GM15510 (cell line): ENCODE measurements around the gene FRMD3.

Experiments used
- POLR2A ChIP-seq: IDR thresholded peaks from 3 replicates; pipeline ENCODE4 v1.6.1; 2011; ENCODE audit warnings: borderline replicate concordance; ENCODE audit not compliant: insufficient read length; ENCODE audit errors: extremely low read depth

The FRMD3 gene

DNA sequence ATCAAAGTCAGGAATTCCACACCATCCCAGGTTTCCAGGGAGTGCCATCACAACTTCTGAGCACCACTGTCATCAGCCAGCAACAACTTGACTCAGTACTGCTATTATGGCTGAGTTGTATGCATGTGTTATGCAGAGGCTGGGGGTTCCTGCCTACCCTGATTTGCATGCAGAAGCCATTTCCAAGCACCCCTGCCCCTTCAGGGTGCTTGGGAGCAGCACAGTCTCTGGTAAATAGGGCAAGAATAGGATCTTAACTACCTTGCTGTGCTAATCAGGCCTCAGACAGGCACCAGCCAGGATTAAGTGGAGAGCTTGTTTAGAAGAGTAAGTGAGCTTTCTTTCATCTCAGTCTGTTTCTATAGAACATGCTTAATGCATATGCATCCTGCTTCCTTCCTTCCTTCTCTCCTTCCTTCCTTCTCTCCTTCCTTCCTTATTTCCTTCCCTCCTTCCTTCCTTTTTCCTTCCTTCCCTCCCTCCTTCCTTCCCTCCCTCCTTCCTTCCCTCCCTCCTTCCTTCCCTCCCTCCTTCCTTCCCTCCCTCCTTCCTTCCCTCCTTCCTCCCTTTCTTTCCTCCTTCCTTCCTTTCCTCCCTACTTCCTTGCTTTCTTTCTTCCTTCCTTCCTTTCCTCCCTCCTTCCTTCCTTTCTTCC, 175.7 kb downstream of the FRMD3 start:
- TF ChIP-seq POLR2A, result no peak

DNA sequence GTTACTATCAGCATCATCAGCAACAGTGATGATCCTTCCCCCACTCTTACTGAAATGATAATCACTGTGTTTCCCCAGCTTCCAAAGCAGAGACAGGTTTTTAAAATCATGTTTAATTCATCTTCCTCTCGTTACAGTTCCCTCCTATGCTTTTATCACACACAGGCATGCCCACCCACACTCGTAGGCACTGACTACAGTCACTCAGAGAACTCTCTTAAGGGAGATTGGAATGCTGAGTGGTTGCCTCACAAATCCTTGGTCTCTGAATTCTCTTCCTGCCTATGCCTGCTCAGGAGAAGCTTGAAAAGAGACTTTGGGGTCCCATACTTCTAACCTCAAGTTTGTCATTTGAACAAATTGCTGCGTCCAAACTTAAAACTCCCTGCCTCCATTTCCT, 179.2 kb downstream of the FRMD3 start:
- no peak for TF ChIP-seq POLR2A

DNA sequence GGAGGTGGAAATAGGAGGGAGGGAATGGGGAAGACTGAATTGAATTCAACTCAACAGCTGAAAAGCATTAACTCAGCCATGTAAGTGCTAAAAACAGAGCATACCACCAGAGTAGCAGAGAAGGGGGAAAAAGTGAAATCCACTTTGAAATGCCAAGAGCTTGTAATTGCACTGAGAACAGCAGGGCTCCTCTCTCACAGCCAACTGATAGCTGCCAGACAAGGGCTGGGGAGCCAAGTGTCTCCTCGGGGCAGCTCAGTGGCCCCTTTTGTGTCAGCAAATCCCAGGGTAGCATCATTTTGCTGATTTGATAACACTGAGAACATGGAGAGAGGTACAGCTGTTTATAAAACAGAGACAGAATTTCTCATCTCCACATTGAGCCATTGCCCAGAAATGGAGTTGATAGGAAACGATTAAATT, 182.5 kb downstream of the FRMD3 start:
- TF ChIP-seq POLR2A, result no peak

DNA sequence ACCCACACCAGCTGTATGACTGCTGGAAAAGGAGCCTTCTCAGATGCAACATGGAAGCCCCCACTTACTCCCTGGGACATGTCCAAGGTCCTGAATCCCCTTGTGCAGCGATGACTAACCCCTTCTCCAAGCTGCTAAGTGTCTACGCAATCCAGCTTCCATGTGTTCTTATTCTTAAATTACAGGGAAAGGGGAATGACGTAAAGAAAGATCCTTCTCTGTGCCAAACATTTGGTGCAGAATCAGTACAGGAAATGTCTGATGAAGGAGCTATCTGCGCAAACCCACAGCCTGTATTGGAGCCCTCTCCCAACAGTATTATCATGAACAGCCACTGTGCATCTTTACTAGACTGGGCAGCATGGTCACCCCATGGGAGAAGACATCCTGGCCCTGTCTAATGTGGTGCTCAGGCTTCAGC, 183.2 kb downstream of the FRMD3 start:
- TF ChIP-seq POLR2A, result no peak

DNA sequence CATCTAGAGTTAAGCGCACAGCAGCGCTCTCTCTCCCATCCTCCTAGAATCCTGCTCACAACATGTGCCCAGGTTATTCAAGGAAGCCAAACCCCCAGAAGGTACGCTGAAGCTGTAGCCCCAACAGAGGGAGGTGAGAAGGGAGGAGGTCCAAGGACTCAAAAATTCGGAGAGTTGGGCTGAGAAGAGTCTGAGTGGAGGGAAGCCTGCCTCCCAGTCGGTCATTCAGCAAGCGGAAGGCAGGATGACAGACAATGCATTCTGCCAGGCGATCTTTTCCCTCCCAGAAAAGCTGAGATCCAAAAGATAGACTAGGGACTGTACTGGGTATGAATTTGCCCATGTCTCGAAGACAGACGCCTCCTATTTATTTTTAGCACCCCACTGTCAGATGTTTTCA, 189.2 kb downstream of the FRMD3 start:
- no peak for TF ChIP-seq POLR2A

DNA sequence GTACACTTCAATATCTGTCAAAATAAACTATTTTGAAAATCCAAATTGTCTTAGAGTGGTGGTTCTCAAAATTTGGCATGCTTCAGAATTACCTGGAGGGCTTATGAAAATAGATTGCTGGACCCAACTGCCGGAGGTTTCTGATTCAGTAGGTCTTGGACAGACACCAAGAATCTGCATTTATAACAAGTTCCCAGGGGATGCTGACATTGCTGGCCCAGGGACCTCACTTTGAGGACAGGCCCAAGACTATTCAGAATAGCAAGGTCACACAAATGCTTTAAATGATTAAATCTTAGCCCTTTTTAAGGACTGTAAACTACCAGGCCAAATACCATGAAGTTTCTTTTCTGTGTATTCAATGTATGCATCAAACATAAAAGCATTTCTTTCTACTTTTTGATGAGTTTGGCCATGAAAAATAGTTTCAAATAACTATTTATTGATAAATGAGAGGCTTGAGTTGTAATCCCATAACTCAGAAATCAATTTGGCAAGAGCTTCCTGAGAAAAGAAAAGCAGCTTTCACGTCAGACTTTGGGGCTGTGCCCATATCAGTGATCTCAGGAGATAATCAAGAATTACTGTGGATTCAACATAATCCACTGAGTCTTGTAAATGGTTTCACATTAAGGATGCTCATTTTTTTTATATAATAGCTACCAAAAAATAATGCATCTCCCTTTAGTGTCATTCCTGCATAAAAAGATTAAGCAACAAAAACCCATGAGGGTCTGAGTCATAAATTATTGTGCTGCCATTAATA, 191.4 kb downstream of the FRMD3 start:
- TF ChIP-seq POLR2A, result no peak

DNA sequence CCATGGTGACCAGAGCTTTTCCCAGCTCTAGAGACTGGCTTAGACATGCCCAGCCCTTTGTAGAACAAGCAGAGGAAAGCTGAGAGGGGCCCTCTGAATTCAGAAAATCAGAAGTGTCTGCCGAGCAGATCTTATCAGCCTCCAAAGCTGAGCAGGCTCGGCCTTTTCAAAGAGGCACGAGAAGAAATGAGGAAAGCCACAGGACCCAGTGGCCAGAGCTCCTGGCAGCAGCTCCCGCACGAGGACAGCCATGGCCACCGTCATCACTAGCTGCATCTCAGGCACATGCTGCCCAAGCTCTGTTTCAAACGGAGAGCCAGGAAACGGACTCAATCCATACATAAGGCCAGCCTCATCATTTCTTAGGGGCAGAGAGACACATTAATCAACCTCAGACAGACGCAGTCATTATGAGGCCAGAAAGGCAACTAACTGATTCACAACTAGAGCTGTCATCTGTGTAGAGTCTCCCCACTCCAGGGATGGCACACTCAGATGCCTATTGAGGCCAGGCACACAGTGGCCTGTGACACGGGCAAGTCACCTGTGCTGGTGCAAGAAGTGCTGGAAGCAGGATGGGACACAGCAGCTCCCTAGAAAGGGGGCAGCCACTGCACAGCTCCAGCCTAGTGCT, 194.7 kb downstream of the FRMD3 start:
- TF ChIP-seq POLR2A, result no peak

DNA sequence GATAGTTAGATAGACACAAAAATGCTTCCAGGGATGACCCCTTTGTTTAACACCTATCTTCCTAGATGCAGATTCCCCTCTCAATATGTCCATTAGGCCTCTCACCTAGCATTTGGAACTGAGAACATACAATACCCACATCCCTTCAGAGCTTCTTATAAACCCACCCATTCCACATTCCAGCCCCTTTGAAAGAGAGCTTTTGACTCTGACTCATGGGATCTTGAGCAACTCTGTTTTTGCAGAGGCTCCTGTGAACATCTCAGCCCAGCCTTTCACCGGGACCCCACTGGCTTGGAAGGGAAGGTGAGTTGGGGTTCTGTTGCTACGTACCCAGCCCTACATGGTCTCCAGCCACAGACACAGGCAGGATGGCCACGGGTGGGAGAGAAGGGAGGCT, 195.5 kb downstream of the FRMD3 start:
- no peak for TF ChIP-seq POLR2A

DNA sequence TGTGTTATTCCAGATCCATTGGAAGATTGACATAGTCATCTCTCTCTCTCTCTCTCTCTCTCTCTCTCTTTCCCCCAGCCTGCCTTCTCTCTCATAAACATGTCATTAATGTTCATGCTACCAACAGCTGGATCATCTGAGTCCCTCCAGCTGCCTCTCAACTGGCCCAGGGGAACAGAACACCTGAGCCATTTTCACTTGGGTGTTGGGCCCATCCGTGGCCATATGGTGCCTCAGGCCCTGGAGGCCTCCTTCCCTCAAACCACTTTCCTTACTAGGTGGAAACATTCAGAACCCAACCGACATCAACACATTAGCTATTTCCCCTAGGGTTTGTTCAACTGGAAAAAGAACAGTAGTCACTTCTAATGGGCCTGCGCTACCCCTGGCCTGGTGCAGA, 196.2 kb downstream of the FRMD3 start:
- no peak for TF ChIP-seq POLR2A

DNA sequence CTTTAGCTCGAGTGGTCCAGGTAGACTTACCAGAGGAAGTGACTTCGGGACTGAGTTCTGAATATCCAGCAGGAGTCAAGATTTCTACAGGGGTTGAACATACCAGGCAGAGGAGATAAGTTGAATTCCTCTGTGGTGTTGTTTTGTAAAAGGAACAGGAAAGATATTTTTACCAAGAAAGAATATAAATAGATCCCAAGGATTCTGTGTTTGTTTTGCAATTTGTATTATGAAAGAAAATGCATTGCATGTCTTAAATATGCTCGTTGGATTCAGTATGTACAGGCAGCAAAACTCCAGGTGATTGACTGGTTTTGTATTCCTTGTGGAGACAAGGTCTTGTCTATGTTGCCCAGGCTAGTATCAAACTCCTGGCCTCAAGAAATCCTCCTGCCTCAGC, 197.8 kb downstream of the FRMD3 start:
- TF ChIP-seq POLR2A, result no peak

DNA sequence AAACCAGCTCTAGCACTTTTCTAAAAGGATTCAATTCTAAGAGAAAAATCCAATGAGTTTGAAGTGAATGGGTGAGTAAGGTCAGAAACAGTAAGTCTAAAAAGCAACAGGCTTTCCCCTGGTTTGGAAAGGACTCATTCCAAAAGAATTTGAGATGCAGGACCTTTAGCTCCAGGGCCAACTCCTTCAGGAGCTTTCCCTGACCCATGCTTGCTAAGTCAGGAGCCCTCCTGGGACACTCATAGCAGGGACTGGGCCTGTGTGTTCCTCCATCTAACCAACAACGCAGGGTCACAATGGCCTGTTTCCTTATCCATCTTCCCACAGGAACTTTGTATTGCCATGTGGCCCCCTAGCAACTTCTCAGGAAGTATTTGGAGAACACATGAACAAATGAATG, 198.8 kb downstream of the FRMD3 start:
- TF ChIP-seq POLR2A, result no peak

DNA sequence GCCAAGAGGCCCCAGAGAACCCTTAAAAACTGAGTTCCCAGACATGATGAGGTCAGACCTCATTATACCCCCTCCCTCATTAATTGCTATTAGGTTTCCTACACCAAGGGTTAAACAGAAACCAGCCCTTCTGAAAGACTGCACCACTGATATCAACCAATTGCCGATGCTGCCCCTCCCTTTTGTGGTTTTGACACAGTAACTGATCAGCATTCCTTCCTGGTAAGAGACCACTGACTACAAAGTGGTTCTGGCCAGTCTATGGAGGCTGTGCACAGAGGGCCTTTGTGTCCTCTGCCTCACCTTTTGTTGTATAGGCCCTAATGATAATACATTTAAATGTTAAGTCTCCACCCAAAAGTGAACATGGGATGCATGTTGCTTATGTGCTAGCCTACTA, 201.5 kb downstream of the FRMD3 start:
- TF ChIP-seq POLR2A, result no peak

DNA sequence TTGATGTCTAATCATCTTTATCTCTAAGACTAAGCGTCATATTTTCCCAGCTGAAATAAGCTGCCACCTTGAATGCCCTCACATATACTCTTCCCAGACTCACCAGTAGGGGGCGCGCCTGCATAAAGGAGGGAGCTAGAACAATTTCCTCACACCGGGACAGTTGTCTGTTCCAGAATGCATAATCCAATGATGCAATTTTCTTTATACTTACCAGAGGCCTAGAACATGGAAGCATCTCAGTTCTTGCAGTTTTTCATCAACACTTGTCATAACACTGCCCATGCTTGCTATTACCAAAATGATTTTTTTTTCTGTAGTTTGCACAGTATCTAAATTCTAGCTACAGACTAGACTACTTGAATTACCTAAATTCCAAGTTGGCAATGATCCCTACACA, 203.9 kb downstream of the FRMD3 start:
- no peak for TF ChIP-seq POLR2A

DNA sequence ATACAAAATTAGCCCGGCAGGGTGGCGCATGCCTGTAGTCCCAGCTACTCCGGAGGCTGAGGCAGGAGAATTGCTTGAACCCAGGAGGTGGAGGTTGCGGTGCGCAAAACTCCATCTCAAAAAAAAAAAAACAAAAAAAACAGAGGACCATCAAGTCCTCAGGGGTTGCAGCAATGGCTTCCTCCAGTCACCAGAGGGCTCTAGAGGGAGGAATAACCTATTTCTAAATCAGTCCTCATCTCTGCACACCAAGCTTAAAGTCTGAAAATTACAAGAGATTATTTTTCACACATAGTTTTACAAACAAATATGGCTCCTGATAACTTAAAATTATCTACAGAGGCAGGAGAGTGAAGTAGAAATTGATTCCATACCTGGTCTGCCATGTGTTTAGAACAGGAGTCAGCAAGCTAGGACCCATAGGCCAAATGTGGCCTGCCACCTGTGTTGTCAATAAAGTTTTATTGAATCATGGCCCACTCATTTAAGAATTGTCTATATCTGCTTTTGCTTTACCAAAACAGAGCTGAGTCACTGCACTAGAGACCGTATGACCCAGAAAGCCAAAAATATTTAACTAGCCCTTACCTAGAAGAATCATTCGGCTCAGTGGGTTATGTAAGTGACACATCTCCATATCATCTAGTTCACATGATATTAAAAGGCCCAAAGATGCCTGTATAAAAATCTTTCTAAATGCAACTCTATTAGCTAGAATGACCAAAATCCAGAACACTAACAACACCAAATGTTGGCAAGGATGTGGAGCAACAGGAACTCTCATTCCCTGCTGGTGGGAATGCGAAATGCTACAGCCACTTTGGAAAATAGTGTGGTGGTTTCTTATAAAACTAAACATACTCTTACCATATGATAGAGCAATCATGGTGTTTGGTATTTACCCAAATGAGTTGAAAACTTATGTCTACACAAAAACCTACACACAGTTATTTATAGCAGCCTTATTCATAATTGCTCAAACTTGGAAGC, 207.7 kb downstream of the FRMD3 start:
- TF ChIP-seq POLR2A, result no peak
